MG63 (cell line): ENCODE data around the gene MYH14. TPM values are rescaled to one million over a fixed set of nuclear protein-coding genes. Genes with fewer than 3 reads are reported as not detected.
"Not testable (repeated sequence)": the region's sequence is repeated elsewhere in the genome, so short reads cannot be mapped to it uniquely, and the experiment has no call there.

Experiments used
- DNase-seq: peaks from one replicate; pipeline ENCODE4 v3.0.0-alpha.2; 2020
- H3K27me3 ChIP-seq: fragments of 250-450 bp; sonication (Bioruptor Pico); 2 replicates; pipeline ENCODE4 v1.5.1; 2020; ENCODE audit warnings: mild to moderate bottlenecking, moderate library complexity
- H3K36me3 ChIP-seq: fragments of 250-450 bp; sonication (Bioruptor Pico); 2 replicates; pipeline ENCODE4 v1.5.1; 2020; ENCODE audit warnings: mild to moderate bottlenecking, moderate library complexity
- H3K4me3 ChIP-seq: fragments of 250-450 bp; sonication (Bioruptor Pico); 2 replicates; pipeline ENCODE4 v1.5.1; 2020; ENCODE audit warnings: mild to moderate bottlenecking, moderate library complexity
- H3K9me3 ChIP-seq: fragments of 250-450 bp; sonication (Bioruptor Pico); 2 replicates; pipeline ENCODE4 v1.5.1; 2020; ENCODE audit warnings: mild to moderate bottlenecking, moderate library complexity
- total RNA-seq: library from RNA; depleted of rRNA; stranded (reverse); fragments of >200 nt; shearing (Covaris generic); gene quantifications from 2 replicates; pipeline ENCODE4 v1.2.3, GENCODE V29; 2014; ENCODE audit warnings: low replicate concordance

The MYH14 gene
- total RNA-seq, 1 experiment from 2014 or later: not detected

- Histone ChIP-seq H3K4me3 (no peak overlapping the region), H3K27me3 (peaks cover 43% of the 10 kb centered on the region), H3K9me3 (peaks cover 2% of the 10 kb centered on the region; the same call in 1 of the 2 replicates), H3K36me3 (no peaks in the 10 kb centered on the region)
- no peak for DNase-seq
These were observed 122.8 kb downstream of the MYH14 start for GRCh38 chr19:50326101-50326664.

GRCh38 chr19:50327013-50327412, 123.6 kb downstream of the MYH14 start:
- Histone ChIP-seq H3K27me3 (peaks cover 46% of the 10 kb centered on the region), H3K4me3 (no peak overlapping the region), H3K9me3 (peaks cover 2% of the 10 kb centered on the region; the same call in 1 of the 2 replicates), H3K36me3 (no peaks in the 10 kb centered on the region)
- DNase-seq: no peak

GRCh38 chr19:50327461-50328223, 124.2 kb downstream of the MYH14 start:
- H3K4me3 ChIP-seq: no peak overlapping the region
- H3K9me3 ChIP-seq: peaks cover 2% of the 10 kb centered on the region; the same call in 1 of the 2 replicates
- peaks cover 44% of the 10 kb centered on the region for H3K27me3 ChIP-seq
- no peaks in the 10 kb centered on the region for H3K36me3 ChIP-seq
- DNase-seq: no peak

GRCh38 chr19:50328224-50328872, 124.9 kb downstream of the MYH14 start:
- Histone ChIP-seq H3K36me3 (no peaks in the 10 kb centered on the region), H3K4me3 (no peak overlapping the region), H3K9me3 (peaks cover 2% of the 10 kb centered on the region; the same call in 1 of the 2 replicates), H3K27me3 (peaks cover 47% of the 10 kb centered on the region)
- DNase-seq: no peak

- no peak for DNase-seq
- Histone ChIP-seq H3K27me3 (peaks cover 51% of the 10 kb centered on the region), H3K4me3 (no peak overlapping the region), H3K36me3 (no peaks in the 10 kb centered on the region), H3K9me3 (peaks cover 2% of the 10 kb centered on the region; the same call in 1 of the 2 replicates)
These were observed 125.4 kb downstream of the MYH14 start for GRCh38 chr19:50328873-50329145.

- no peak within 1 kb of the TSS for H3K4me3 ChIP-seq
These were observed 125.9 kb downstream of the MYH14 start, which contains the start of gene KCNC3 for GRCh38 chr19:50329146-50329925. TSS of gene KCNC3 (minus strand) at chr19:50329377. CDS start at chr19:50329082, 295 bp downstream.

GRCh38 chr19:50329926-50330294, 126.5 kb downstream of the MYH14 start:
- not testable (repeated sequence) for DNase-seq, H3K9me3 ChIP-seq, H3K36me3 ChIP-seq, H3K4me3 ChIP-seq
- H3K27me3 ChIP-seq: peaks cover 51% of the 10 kb centered on the region

More at GRCh38 chr19:50329146-50329925, 125.9 kb downstream of the MYH14 start, which contains the start of gene KCNC3:
- Histone ChIP-seq H3K36me3 (no peaks in the 10 kb centered on the region), H3K27me3 (peaks cover 51% of the 10 kb centered on the region), H3K9me3 (peaks cover 2% of the 10 kb centered on the region; the same call in 1 of the 2 replicates)
- DNase-seq: peak; percentile 90

- Histone ChIP-seq H3K4me3 (no peak overlapping the region), H3K27me3 (peaks cover 51% of the 10 kb centered on the region), H3K9me3 (peaks cover 2% of the 10 kb centered on the region; the same call in 1 of the 2 replicates), H3K36me3 (no peaks in the 10 kb centered on the region)
- DNase-seq: peak; percentile 54
These were observed 127.1 kb downstream of the MYH14 start for GRCh38 chr19:50330365-50331078.

- H3K9me3 ChIP-seq: no peaks in the 10 kb centered on the region
These were observed 128.0 kb downstream of the MYH14 start for GRCh38 chr19:50331221-50331993.

GRCh38 chr19:50331994-50332243, 128.5 kb downstream of the MYH14 start:
- no peak overlapping the region for H3K4me3 ChIP-seq
- H3K9me3 ChIP-seq: no peaks in the 10 kb centered on the region
- no peaks in the 10 kb centered on the region for H3K36me3 ChIP-seq
- peaks cover 38% of the 10 kb centered on the region for H3K27me3 ChIP-seq
- no peak for DNase-seq

More at GRCh38 chr19:50331221-50331993, 128.0 kb downstream of the MYH14 start:
- Histone ChIP-seq H3K36me3 (no peaks in the 10 kb centered on the region), H3K27me3 (peaks cover 43% of the 10 kb centered on the region), H3K4me3 (no peak overlapping the region)
- no peak for DNase-seq

GRCh38 chr19:50332244-50333038, 129.0 kb downstream of the MYH14 start:
- Histone ChIP-seq H3K9me3 (no peaks in the 10 kb centered on the region), H3K27me3 (peaks cover 33% of the 10 kb centered on the region), H3K4me3 (no peak overlapping the region), H3K36me3 (no peaks in the 10 kb centered on the region)
- no peak for DNase-seq

GRCh38 chr19:50333235-50333736, 129.9 kb downstream of the MYH14 start:
- peaks cover 28% of the 10 kb centered on the region for H3K27me3 ChIP-seq
- H3K36me3 ChIP-seq: no peaks in the 10 kb centered on the region
- DNase-seq: no peak
- no peaks in the 10 kb centered on the region for H3K9me3 ChIP-seq
- H3K4me3 ChIP-seq: no peak overlapping the region

- DNase-seq: no peak
- Histone ChIP-seq H3K9me3 (no peaks in the 10 kb centered on the region), H3K36me3 (no peaks in the 10 kb centered on the region), H3K27me3 (peaks cover 25% of the 10 kb centered on the region), H3K4me3 (no peak overlapping the region)
These were observed 130.6 kb downstream of the MYH14 start for GRCh38 chr19:50333737-50334617.

GRCh38 chr19:50334741-50335421, 131.5 kb downstream of the MYH14 start:
- Histone ChIP-seq H3K27me3 (peaks cover 20% of the 10 kb centered on the region), H3K9me3 (no peaks in the 10 kb centered on the region), H3K4me3 (no peak overlapping the region), H3K36me3 (no peaks in the 10 kb centered on the region)
- no peak for DNase-seq
